Naive B cell (primary cell): Measurements from ENCODE around the gene HEYL. TPM values are rescaled to one million over a fixed set of nuclear protein-coding genes. Genes with fewer than 3 reads are reported as not detected.

Experiments
- ATAC-seq, 2 donors: fragments of 150-1000 bp; cut with Tn5 transposase; 2 replicates each; pipeline ENCODE4 v1.10.0; 2021; ENCODE audit warnings: low read depth in 2 of 2, mild to moderate bottlenecking in 2 of 2, moderate library complexity in 2 of 2
- DNase-seq: peaks from one replicate; pipeline ENCODE4 v3.0.0; 2022
- H3K27ac Mint-ChIP-seq, 6 donors: one replicate each; pipeline ENCODE4 v1.8.0; 2020 to 2022; ENCODE audit warnings: mild to moderate bottlenecking in 6 of 6, mixed read lengths in 6 of 6, moderate library complexity in 5 of 6, inconsistent platforms in 2 of 6
- H3K27me3 Mint-ChIP-seq, 3 donors: one replicate each; pipeline ENCODE4 v1.8.0; 2021 to 2022; ENCODE audit warnings: mixed read lengths in 3 of 3, mild to moderate bottlenecking in 1 of 3
- H3K36me3 Mint-ChIP-seq, 2 donors: one replicate each; pipeline ENCODE4 v1.8.0; 2020 to 2022; ENCODE audit warnings: mixed read lengths in 2 of 2, inconsistent platforms in 1 of 2, mild to moderate bottlenecking in 1 of 2
- H3K4me1 Mint-ChIP-seq, 3 donors: one replicate each; pipeline ENCODE4 v1.8.0; 2020 to 2022; ENCODE audit warnings: mixed read lengths in 3 of 3, inconsistent platforms in 1 of 3, mild to moderate bottlenecking in 1 of 3, moderate library complexity in 1 of 3
- H3K4me3 Mint-ChIP-seq, 8 donors: one replicate each; pipeline ENCODE4 v1.8.0; 2020 to 2022; ENCODE audit warnings: mild to moderate bottlenecking in 8 of 8, mixed read lengths in 8 of 8, moderate library complexity in 8 of 8, inconsistent platforms in 2 of 8
- H3K9me3 Mint-ChIP-seq, 7 donors: one replicate each; pipeline ENCODE4 v1.8.0; 2020 to 2022; ENCODE audit warnings: mixed read lengths in 7 of 7, mild to moderate bottlenecking in 5 of 7, inconsistent platforms in 2 of 7, moderate library complexity in 1 of 7
- polyA plus RNA-seq, 6 donors: library from polyadenylated mRNA; unstranded; fragments of 300-500 nt; fragmentation: Illumina TruSeq; gene quantifications; one replicate each; pipeline ENCODE4 v1.2.3, GENCODE V29; 2021; ENCODE audit warnings: low read depth in 6 of 6

HEYL gene
- polyA plus RNA-seq, 6 donors from 2014 or later: not detected

- Mint-ChIP-seq H3K4me3 (no peak overlapping the region), H3K9me3 (no peaks in the 10 kb centered on the region), H3K27me3 (peaks cover 4 to 38% (median 21%) of the 10 kb centered on the region in 3 donors), H3K27ac (no peak overlapping the region), H3K4me1 (peaks cover 0 to 6% (median 6%) of the 10 kb centered on the region in 3 donors), H3K36me3 (no peaks in the 10 kb centered on the region)
- DNase-seq (no peak), ATAC-seq (no peak)
Observed at GRCh38 chr1:39659110-39659509, 19.7 kb upstream of the HEYL start.

- no peaks in the 10 kb centered on the region for H3K36me3 Mint-ChIP-seq
- peak overlapping the region in 1 of 6 donors; percentile 79 for H3K27ac Mint-ChIP-seq
- no peaks in the 10 kb centered on the region for H3K9me3 Mint-ChIP-seq
- H3K4me1 Mint-ChIP-seq: peaks cover 0 to 11% (median 6%) of the 10 kb centered on the region in 3 donors
- H3K27me3 Mint-ChIP-seq: peaks cover 14 to 48% (median 27%) of the 10 kb centered on the region in 3 donors
- ATAC-seq: peak; percentile 49 to 52
- peak; percentile 14 for DNase-seq
- no peak overlapping the region for H3K4me3 Mint-ChIP-seq
Observed at GRCh38 chr1:39657923-39658485, 18.6 kb upstream of the HEYL start.

- DNase-seq (no peak), ATAC-seq (no peak)
- Mint-ChIP-seq H3K27me3 (peaks cover 14 to 48% (median 27%) of the 10 kb centered on the region in 3 donors), H3K4me1 (peaks cover 0 to 11% (median 6%) of the 10 kb centered on the region in 3 donors), H3K9me3 (no peaks in the 10 kb centered on the region), H3K4me3 (no peak overlapping the region), H3K36me3 (no peaks in the 10 kb centered on the region), H3K27ac (peak overlapping the region in 1 of 6 donors; percentile 72)
Observed at GRCh38 chr1:39657402-39657801, 18.0 kb upstream of the HEYL start.

- Mint-ChIP-seq H3K27ac (no peak overlapping the region), H3K36me3 (no peaks in the 10 kb centered on the region), H3K27me3 (peaks cover 14 to 48% (median 27%) of the 10 kb centered on the region in 3 donors), H3K9me3 (no peaks in the 10 kb centered on the region), H3K4me3 (no peak overlapping the region), H3K4me1 (peaks cover 0 to 11% (median 6%) of the 10 kb centered on the region in 3 donors)
- DNase-seq: no peak
- no peak for ATAC-seq
Observed at GRCh38 chr1:39656391-39656790, 16.9 kb upstream of the HEYL start.

DNA sequence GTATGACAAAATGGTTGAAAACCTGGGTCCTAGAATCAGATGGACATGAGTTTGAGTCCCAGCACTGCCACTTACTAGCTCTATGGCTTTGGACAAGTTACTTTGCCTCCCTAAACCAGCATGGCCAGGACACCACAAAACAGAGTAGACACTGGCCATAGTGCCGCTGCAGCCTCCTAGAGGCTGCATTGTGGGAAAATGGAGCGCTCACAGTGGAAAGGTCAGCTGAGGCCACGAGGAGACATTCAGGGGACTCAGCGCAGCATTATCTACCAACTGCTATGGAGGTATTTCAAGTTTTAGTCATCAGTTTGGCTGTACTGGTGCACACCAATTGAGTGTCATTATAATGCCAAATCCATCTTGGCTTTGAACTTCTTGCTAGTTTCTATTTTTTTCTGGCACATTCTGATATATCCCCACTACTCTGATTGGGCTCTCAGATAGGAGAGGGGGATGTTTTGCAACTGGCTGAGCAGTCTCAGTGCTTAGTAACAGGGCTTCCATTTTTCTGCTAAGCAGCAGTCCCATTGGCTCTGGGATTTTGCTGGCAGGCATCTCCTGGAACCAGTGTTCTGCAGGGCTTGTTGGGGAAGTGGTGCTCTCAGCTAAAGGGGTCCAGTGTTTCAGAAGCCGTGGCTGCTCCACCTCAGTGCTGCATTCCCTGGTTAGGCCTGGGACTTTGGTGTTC, 16.3 kb upstream of the HEYL start:
- H3K4me3 Mint-ChIP-seq: no peak overlapping the region

GRCh38 chr1:39654291-39654690, 14.8 kb upstream of the HEYL start:
- Mint-ChIP-seq H3K4me1 (peaks cover 0 to 11% (median 6%) of the 10 kb centered on the region in 3 donors), H3K4me3 (no peak overlapping the region), H3K27me3 (peaks cover 11 to 34% (median 18%) of the 10 kb centered on the region in 3 donors), H3K9me3 (peaks cover 0 to 3% (median 0%) of the 10 kb centered on the region in 7 donors), H3K36me3 (no peaks in the 10 kb centered on the region), H3K27ac (no peak overlapping the region)
- DNase-seq (no peak), ATAC-seq (no peak)

More for the DNA sequence above, 16.3 kb upstream of the HEYL start:
- Mint-ChIP-seq H3K4me1 (peaks cover 0 to 11% (median 6%) of the 10 kb centered on the region in 3 donors), H3K27ac (no peak overlapping the region), H3K9me3 (no peaks in the 10 kb centered on the region), H3K36me3 (no peaks in the 10 kb centered on the region), H3K27me3 (peaks cover 14 to 45% (median 24%) of the 10 kb centered on the region in 3 donors)
- no peak for ATAC-seq
- DNase-seq: no peak

DNA sequence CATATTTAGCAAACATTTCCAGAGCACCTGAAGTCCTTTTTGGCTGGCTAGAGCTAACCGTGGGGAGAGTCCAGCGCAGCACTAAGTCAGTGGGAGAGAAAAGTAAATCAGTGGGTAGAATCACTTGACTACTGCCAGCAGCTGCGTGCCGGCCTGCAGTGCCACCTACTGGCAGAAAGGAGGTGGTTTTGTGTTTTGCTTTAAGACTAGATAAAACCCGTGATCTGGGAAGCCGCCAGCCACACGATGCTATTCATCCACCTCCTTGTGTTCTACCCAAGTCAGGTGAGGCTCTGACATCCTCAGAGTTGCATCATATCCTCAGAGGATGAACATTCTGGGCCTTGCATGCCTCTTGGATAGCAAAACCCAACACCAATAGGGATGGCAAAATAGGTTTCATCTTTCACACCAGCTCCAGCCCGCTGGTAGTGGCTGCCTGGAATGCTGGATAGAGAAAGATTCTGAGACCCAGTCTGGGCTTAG, 14.1 kb upstream of the HEYL start:
- peak; percentile 67 to 81 for ATAC-seq
- Mint-ChIP-seq H3K4me1 (peaks cover 0 to 11% (median 6%) of the 10 kb centered on the region in 3 donors), H3K27me3 (peaks cover 11 to 29% (median 18%) of the 10 kb centered on the region in 3 donors), H3K27ac (no peak overlapping the region), H3K4me3 (peak overlapping the region in 2 of 8 donors; percentile 44 to 66), H3K9me3 (peaks cover 0 to 3% (median 0%) of the 10 kb centered on the region in 7 donors), H3K36me3 (no peaks in the 10 kb centered on the region)
- DNase-seq: peak; percentile 55

- H3K4me3 Mint-ChIP-seq: no peak overlapping the region
Observed at GRCh38 chr1:39652554-39652953, 13.1 kb upstream of the HEYL start.

DNA sequence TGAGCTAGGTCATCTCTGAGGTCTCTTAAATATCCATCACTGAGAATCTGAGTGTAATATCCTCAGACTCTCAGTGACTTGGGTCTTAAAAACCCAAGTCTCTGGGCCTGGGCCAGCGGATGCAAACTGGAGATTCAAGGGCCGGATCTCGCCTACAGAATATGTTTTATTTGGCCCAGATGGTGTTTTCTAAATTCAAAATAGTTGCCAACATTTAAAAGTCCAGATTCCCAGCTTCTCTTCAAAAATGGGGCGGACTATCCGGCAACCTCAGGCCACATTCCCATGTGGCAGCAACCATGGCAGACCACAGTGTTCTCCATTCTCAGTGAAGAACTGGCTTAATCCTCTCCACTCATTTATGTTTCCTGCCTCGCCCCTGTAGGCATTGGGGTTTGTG, 12.7 kb upstream of the HEYL start:
- DNase-seq: no peak
- Mint-ChIP-seq H3K27ac (no peak overlapping the region), H3K27me3 (peaks cover 11 to 17% (median 13%) of the 10 kb centered on the region in 3 donors), H3K4me1 (peaks cover 0 to 5% (median 0%) of the 10 kb centered on the region in 3 donors), H3K4me3 (no peak overlapping the region), H3K36me3 (no peaks in the 10 kb centered on the region), H3K9me3 (peaks cover 0 to 3% (median 0%) of the 10 kb centered on the region in 7 donors)
- ATAC-seq: no peak

More at GRCh38 chr1:39652554-39652953, 13.1 kb upstream of the HEYL start:
- H3K36me3 Mint-ChIP-seq: no peaks in the 10 kb centered on the region
- no peak for ATAC-seq
- no peak for DNase-seq
- peaks cover 0 to 5% (median 0%) of the 10 kb centered on the region in 3 donors for H3K4me1 Mint-ChIP-seq
- H3K9me3 Mint-ChIP-seq: peaks cover 0 to 3% (median 0%) of the 10 kb centered on the region in 7 donors
- H3K27me3 Mint-ChIP-seq: peaks cover 11 to 22% (median 18%) of the 10 kb centered on the region in 3 donors
- no peak overlapping the region for H3K27ac Mint-ChIP-seq

- ATAC-seq (no peak), DNase-seq (no peak)
- no peak overlapping the region for H3K4me3 Mint-ChIP-seq
- H3K4me1 Mint-ChIP-seq: peaks cover 0 to 5% (median 0%) of the 10 kb centered on the region in 3 donors
- peaks cover 9 to 15% (median 11%) of the 10 kb centered on the region in 3 donors for H3K27me3 Mint-ChIP-seq
- H3K36me3 Mint-ChIP-seq: no peaks in the 10 kb centered on the region
- peaks cover 0 to 3% (median 0%) of the 10 kb centered on the region in 7 donors for H3K9me3 Mint-ChIP-seq
- H3K27ac Mint-ChIP-seq: no peak overlapping the region
Observed at GRCh38 chr1:39650431-39650830, 11.0 kb upstream of the HEYL start.

DNA sequence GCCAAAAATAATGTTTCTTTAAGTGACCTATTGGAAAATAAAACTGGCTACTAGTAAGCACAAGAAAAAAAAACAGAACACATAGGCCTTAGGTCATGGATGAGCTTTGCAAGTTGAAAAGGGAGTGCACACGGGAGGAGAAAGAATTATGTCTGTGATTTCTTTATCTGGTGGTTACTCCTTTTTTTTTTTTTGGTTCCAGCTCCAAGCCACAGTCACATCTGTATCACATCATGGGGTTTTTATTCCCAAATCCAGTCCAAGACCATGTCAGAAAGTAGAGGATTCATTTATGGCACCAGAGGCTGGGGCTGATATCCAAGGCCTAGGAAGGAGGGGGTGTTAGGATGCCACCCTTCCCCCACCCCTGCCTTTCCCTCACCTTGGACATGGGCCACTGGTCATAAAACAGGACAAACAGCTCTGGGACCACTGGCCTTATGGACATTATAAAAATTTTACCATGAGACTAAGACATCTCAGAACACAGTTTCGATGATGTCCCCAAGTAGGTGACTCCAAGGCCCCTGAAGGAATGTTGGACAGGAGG, 10.3 kb upstream of the HEYL start:
- peak overlapping the region in 1 of 6 donors; percentile 28 for H3K27ac Mint-ChIP-seq
- no peaks in the 10 kb centered on the region for H3K36me3 Mint-ChIP-seq
- H3K9me3 Mint-ChIP-seq: peaks cover 0 to 3% (median 0%) of the 10 kb centered on the region in 7 donors
- ATAC-seq: no peak
- H3K4me1 Mint-ChIP-seq: peaks cover 0 to 5% (median 0%) of the 10 kb centered on the region in 3 donors
- no peak for DNase-seq
- peaks cover 11 to 15% (median 13%) of the 10 kb centered on the region in 3 donors for H3K27me3 Mint-ChIP-seq
- H3K4me3 Mint-ChIP-seq: no peak overlapping the region

DNA sequence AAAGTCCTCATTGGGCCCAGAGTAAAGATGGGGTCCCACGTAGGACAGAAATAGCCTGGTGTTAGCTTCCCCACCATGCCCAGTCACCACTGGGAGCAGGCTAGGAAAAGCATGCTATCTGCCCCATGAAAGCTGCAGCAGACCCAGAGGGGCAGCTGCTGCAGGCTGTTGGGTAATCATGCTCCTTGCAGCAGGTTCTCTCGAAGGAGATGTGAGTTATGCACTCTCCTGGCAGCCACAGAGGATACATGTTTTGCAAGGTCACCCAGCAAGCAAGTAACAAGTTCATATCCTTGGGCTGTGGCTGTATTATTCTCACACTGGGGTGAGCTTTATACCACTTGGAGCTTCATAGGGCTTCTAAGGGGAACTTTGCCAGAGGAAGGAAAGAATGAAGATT, 9.1 kb upstream of the HEYL start:
- ATAC-seq (no peak), DNase-seq (no peak)
- Mint-ChIP-seq H3K4me1 (peaks cover 0 to 4% (median 0%) of the 10 kb centered on the region in 3 donors), H3K27ac (no peak overlapping the region), H3K4me3 (no peak overlapping the region), H3K9me3 (peaks cover 0 to 4% (median under 1%) of the 10 kb centered on the region in 7 donors), H3K36me3 (no peaks in the 10 kb centered on the region), H3K27me3 (peaks cover 4 to 12% (median 10%) of the 10 kb centered on the region in 3 donors)

- Mint-ChIP-seq H3K27ac (no peak overlapping the region), H3K9me3 (peaks cover 0 to 6% (median 2%) of the 10 kb centered on the region in 7 donors), H3K4me3 (no peak overlapping the region), H3K4me1 (no peaks in the 10 kb centered on the region), H3K36me3 (no peaks in the 10 kb centered on the region), H3K27me3 (peaks cover 0 to 12% (median 6%) of the 10 kb centered on the region in 3 donors)
- ATAC-seq: no peak
- no peak for DNase-seq
Observed at GRCh38 chr1:39647247-39647646, 7.8 kb upstream of the HEYL start.
